HL-60/S4 treated with retinoic acid at 250 ng/mL for 4 days and 3 days (cell line): ENCODE results near the gene PIGC.
"Not testable (repeated sequence)": the region's sequence is repeated elsewhere in the genome, so short reads cannot be mapped to it uniquely, and the experiment has no call there.

Experiments
- in situ Hi-C: fragments of 300-500 bp; cut with MboI; formaldehyde crosslinking; loops from 2 replicates; pipeline ENCODE4 v1.7.0; 2022; ENCODE audit warnings: low sequenced_read_pairs

The PIGC gene

DNA sequence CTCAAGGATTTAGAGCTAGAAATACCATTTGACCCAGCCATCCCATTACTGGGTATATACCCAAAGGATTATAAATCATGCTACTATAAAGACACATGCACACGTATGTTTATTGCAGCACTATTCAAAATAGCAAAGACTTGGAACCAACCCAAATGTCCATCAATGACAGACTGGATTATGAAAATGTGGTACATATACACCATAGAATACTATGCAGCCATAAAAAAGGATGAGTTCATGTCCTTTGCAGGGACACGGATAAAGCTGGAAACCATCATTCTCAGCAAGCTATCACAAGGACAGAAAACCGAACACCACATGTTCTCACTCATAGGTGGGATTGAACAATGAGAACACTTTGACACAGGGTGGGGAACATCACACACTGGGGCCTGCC lies 6.7 kb downstream of the PIGC start:
- in situ Hi-C loops = not testable (repeated sequence)

- in situ Hi-C loops = no loop called here
Observed at GRCh38 chr1:172431721-172432192, 12.1 kb downstream of the PIGC start.

DNA sequence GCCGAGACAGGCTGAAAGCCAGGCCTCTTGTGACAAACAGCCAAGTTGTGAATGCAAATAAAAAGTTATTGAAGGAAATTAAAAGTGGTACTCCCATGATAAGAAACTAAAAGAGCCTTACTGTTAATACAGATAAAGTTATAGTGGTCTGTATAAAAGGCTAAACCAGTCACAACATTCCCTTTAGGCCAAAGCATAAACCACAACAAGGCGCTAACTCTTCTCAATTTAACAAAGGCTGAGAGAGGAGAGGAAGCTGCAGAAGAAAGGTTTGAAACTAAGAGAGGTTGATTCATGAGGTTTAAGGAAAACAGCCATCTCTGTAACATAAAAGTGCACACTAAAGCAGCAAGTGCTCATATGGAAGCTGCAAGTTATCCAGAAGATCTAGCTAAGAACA lies 12.7 kb downstream of the PIGC start:
- in situ Hi-C loops = no loop called here

DNA sequence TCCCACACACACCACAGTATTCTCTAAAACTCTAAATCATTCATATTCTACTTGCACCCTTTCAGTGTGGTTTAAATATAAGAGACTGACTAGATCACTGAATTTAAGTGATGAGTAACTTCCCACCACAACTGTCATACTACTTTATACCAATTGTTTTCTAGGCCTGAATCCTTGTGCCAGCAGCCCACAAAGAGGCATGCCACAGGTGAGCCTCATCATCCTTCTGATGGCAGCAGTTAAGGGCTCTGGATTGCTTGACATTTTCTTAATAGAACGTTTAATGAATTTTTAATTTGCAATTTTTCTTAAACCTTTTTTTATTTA lies 13.8 kb downstream of the PIGC start:
- in situ Hi-C loops = no loop called here

DNA sequence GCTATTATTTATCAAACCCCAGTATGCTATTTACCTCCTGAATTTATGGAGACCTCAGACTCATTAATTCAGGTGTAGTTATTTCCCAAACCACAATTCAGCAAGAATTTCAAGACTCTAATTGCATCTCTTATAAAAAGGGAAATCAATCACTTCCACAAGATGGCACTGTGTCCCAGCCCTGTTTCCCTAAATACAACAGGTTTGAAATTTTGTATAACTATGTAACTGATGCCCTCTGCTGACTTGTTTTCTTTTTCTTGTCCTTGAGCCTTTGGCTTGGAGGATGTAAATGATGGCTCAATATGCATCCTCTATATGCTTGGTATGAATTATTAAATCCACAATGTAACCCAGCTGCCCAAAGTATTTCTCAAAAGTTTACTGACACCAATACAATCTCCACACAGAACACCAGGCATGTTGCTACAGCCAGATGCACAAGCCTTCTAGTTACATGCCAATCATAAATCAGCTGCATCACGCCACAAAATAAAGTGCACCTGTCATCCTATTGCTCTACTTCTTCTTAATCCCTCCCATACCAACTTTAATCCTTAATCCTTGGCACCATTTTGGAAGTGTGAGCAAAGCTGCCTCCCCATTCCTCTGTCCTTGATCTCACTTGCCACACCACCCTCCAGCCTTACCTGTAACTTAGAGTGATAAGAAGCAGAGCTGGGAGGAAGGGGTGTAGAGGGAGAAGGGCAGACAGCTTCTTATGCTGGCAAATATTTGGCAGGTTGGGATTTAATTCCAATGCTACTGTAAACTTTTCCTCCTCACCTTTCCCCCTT lies 14.3 kb downstream of the PIGC start:
- in situ Hi-C loops = no loop called here

DNA sequence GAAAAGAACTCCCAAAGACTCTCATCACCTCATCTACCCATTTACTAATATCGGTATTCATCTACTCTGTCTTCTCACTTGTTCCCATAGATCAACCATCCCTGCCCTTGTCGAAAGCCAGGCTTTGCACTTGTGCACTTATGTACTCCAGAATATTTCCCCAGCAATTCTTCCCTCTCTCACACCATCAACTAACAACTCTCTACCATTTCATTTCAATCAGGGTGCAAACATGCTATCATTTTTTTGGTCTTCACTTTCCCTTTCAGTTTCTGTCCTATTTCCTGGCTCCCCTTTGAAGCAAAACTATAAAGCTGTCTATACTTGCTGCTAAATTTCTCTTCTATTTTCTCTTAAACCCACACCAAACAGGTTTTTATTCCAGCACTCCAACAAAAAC lies 16.7 kb downstream of the PIGC start:
- in situ Hi-C loops = no loop called here

DNA sequence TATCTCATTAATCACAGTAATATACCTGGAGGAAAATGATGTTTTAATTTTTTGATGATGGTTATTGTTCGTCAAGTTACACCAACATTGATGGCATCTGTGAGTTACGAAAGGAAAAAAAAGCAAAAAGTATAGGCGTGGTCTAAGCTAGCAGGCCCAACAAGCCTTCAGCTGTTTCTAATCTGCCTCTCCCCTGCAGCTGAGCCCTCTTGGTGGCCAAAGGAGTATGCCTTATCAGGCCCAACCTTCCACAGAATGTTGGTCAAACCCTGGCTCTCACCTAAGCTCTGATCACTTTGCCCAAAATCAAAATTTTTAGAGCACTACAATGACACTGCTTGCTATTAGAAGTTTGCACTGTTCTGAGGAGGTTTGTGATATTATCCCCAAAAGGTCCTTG lies 18.5 kb downstream of the PIGC start:
- in situ Hi-C loops = no loop called here

GRCh38 chr1:172423336-172423735 lies 20.5 kb downstream of the PIGC start:
- in situ Hi-C loops = no loop called here

GRCh38 chr1:172421974-172422604 lies 21.8 kb downstream of the PIGC start:
- in situ Hi-C loops = no loop called here

GRCh38 chr1:172420385-172420784 lies 23.5 kb downstream of the PIGC start, which contains the start of gene C1orf105:
TSS of gene C1orf105 (plus strand) at chr1:172420685. CDS start at chr1:172420886, 201 bp downstream.
- in situ Hi-C loops = no loop called here

DNA sequence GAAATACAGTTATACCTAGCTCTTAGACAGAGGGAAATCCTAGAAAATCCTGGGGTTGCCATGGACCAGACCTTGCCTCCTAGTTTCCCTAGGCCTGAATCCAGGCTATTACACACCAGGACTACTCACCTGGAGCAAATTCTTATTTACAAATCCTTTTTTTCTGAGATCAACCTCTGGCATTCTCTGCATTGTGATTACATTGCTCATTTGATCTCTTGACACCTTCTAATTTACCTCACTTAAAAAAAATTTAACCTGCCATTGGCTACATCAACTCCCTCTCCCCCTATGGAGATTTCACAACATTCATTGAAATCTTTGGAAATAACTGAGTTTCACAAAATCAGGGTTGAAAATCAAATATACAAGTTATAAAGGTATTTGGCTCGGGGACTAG lies 26.3 kb downstream of the PIGC start:
- in situ Hi-C loops = no loop called here

GRCh38 chr1:172416496-172417035 lies 27.3 kb downstream of the PIGC start:
- in situ Hi-C loops = no loop called here

GRCh38 chr1:172414331-172414730 lies 29.5 kb downstream of the PIGC start:
- in situ Hi-C loops = no loop called here

- in situ Hi-C loops = no loop called here
Observed at GRCh38 chr1:172411791-172412338, 32.0 kb downstream of the PIGC start.

DNA sequence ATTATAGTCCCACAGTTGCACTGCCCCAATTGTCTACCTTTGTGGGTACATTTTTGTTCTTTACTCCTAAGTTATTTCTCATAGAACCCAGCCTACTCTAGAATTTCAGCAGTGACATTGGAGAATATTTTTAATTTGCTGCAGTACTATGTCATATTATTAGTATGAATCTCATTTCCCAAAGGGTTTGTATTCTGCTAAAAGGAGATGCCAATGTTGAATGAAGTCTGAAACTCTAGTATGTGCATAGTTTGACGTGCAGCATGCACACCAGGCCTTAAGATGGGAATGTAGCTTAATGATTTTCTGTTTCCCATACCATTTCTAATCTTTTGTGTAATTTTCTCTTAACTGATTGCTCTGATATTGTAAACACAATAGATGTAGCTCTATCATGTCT lies 33.8 kb downstream of the PIGC start:
- in situ Hi-C loops = no loop called here

DNA sequence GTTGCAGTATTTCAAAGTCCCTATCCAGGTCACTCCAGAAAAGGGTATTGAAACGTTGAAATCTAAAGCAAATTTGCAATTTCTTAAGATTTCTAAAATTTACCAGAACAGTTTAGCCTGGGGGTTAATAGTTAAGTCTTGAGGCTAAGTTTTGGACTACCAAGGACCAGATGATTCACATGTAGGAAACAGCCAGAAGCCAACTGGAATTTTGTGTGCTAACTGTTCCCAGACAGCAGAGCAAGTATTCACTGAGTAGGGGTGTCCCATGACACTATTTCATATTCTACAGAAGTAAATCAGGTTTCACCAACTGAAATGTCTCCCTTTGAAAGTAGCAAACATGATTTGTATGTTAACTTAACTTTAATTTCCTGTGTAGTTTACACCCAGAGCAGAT lies 34.9 kb downstream of the PIGC start:
- in situ Hi-C loops = no loop called here

GRCh38 chr1:172406968-172407367 lies 36.9 kb downstream of the PIGC start:
- in situ Hi-C loops = no loop called here

GRCh38 chr1:172405912-172406311 lies 38.0 kb downstream of the PIGC start:
- in situ Hi-C loops = no loop called here

DNA sequence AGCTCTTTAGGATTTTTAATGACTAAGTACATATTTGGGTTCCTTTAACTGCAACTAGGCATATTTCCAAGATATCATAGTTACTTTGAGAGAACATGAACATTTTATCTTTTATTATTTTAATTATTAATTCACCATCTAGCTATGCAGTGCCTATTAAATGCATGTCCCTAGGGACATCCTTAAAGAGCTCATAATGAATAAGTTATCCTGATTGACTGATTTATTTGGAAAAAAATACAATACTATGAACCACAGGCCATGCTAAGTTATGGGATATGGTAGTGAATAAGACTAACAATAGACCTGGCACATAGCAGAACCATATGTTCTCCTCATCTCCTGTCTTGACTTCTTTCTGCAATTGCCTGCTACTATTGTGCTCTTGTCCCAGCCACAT lies 39.7 kb downstream of the PIGC start:
- in situ Hi-C loops = no loop called here

DNA sequence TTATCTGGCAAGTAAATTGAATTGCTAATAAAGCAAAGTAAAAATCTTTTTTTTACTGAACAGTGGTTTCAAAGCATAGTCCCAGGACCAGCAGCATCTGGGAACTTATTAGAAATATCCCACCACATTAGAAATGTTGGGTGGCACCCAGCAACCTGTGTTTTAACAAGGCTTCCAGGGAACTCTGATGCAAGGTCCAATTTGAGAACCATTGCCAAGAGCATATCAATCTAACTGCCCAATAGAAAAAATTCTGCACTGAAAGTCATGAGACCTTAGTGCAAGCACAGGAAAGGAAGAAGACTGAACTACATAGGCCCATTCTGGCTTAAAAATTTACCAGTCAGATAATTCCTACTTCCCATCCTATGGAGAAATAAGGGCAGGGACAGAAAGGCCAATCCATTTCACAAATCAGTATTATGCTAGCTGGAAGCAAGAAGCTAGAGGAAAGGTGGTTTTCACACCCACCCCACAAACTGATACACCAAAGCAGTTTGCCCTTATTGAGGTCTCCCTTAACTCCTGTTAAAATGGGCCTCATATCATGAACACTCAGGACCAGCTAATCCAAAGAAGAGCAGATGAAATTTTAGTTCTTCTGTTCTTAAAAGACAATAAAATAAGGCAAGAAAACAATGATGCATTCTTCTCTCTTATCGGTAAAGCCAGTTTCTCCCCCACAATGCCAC lies 40.8 kb downstream of the PIGC start:
- in situ Hi-C loops = no loop called here

DNA sequence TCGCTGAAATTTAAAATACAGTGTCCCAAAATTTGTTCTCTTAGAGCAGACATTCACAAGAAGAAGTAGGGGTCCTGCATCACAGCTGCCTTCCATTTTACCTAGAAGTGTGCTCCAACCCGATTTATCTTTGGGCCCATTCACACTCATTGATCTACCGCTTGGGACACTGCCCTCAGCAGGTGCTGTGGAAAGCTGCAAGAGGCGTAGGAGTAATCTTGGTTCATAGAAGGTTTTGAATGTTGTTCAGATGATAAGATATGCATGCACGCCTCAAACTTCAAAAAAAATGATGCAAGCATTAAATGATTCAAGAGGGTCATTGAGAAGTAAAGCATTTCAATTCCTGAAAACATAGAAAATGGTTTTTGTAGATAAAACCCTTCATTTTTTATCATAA lies 42.0 kb downstream of the PIGC start:
- in situ Hi-C loops = no loop called here
